AG09319 (cell line): ENCODE results near the gene SPIRE2.
"Not testable (repeated sequence)": the region's sequence is repeated elsewhere in the genome, so short reads cannot be mapped to it uniquely, and the experiment has no call there.

Experiments
- DNase-seq: peaks from one replicate; pipeline ENCODE4 v3.0.0-alpha.2; 2010; ENCODE audit warnings: low read depth; ENCODE audit errors: extremely low read depth
- TF ChIP-seq, protein P1 (sequence below): IDR thresholded peaks from 2 replicates; pipeline ENCODE4 v1.5.1; 2011; ENCODE audit warnings: low read depth, mild to moderate bottlenecking, inconsistent platforms, low read length, moderate library complexity

The SPIRE2 gene, protein sequence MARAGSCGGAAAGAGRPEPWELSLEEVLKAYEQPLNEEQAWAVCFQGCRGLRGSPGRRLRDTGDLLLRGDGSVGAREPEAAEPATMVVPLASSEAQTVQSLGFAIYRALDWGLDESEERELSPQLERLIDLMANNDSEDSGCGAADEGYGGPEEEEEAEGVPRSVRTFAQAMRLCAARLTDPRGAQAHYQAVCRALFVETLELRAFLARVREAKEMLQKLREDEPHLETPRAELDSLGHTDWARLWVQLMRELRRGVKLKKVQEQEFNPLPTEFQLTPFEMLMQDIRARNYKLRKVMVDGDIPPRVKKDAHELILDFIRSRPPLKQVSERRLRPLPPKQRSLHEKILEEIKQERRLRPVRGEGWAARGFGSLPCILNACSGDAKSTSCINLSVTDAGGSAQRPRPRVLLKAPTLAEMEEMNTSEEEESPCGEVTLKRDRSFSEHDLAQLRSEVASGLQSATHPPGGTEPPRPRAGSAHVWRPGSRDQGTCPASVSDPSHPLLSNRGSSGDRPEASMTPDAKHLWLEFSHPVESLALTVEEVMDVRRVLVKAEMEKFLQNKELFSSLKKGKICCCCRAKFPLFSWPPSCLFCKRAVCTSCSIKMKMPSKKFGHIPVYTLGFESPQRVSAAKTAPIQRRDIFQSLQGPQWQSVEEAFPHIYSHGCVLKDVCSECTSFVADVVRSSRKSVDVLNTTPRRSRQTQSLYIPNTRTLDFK

DNA sequence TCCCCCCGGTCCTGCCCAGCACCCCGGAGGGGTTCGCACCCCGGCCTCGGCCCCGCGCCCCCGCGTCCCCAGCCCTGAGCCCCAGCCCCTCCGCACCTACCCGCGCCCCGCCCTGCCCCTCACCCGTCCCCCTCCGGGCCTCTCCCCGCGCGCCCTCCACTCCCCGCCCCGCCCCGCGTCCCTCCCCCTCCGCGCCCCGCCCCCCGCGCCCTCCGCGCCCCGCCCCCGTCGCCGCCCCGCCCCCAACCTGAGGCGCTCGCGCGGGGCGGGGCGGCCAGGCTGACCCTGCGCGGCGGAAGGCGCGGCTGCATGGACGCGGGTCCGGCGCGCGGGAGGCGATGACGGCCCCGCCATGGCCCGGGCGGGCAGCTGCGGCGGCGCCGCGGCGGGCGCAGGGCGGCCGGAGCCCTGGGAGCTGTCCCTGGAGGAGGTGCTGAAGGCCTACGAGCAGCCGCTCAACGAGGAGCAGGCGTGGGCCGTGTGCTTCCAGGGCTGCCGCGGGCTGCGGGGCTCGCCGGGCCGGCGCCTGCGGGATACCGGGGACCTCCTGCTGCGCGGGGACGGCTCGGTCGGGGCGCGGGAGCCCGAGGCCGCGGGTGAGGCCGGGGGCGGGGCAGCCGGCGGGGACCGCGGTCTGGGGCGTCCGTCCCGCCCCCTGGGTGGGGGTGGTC is at the start of gene SPIRE2:
SPIRE2 (plus strand) TSS at position 277 of the 671 bp plus-strand sequence; CDS start at position 353, 76 bp downstream.
- DNase-seq, result no peak
- TF ChIP-seq, protein P1, sequence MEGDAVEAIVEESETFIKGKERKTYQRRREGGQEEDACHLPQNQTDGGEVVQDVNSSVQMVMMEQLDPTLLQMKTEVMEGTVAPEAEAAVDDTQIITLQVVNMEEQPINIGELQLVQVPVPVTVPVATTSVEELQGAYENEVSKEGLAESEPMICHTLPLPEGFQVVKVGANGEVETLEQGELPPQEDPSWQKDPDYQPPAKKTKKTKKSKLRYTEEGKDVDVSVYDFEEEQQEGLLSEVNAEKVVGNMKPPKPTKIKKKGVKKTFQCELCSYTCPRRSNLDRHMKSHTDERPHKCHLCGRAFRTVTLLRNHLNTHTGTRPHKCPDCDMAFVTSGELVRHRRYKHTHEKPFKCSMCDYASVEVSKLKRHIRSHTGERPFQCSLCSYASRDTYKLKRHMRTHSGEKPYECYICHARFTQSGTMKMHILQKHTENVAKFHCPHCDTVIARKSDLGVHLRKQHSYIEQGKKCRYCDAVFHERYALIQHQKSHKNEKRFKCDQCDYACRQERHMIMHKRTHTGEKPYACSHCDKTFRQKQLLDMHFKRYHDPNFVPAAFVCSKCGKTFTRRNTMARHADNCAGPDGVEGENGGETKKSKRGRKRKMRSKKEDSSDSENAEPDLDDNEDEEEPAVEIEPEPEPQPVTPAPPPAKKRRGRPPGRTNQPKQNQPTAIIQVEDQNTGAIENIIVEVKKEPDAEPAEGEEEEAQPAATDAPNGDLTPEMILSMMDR, result no peak

DNA sequence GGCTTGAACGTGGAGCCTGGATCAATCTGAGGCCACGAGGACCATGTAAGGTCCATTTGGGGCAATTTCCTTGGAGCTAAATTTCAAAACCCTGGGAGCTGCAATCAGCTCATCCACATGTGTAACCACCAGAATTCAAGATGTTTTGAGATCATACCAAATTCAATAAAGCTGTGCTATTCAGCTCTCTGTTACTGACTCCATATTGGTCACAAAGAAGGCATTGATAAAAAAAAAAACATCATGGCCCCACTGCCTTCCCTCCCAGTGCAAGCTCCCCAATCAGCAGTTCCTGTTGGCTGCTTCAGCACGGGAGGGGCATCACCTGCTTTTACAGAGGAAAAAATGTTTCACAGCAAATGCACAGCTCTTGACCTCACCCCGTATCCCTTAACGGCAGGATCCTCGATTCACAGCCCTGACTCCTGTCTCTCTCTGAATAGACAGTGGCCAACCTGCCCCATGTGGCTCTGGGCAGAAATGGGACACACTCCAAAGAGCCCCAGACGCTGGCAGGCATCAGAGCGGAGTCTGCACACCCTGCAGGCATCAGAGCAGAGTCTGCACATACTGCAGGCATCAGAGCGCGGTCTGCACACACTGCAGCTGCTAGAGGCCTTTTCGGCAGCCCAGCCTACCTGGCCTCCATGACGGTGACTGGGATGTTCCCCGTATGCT is 48.9 kb upstream of the SPIRE2 start:
- no peak for DNase-seq
- TF ChIP-seq, protein P1, result no peak

DNA sequence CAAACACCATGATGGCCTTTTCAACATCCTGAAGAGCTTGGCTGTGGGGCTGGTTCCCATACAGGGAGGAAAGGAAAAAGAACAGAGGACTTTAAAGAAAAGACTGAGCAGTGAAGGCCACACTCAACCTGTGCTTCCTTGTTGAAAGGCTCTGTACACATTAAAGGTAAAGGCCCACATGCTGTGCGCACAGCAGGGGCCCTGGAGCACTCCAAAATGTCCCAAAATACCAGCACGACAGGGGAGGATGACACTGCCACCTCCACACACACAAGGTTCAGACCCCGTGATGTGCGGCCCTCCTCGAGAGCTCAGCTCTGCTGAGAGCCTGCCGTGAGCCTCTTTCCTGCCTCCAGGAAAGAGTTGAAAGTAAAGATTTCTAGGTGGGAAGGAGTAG is 48.4 kb upstream of the SPIRE2 start:
- TF ChIP-seq, protein P1, result no peak
- DNase-seq, result no peak

DNA sequence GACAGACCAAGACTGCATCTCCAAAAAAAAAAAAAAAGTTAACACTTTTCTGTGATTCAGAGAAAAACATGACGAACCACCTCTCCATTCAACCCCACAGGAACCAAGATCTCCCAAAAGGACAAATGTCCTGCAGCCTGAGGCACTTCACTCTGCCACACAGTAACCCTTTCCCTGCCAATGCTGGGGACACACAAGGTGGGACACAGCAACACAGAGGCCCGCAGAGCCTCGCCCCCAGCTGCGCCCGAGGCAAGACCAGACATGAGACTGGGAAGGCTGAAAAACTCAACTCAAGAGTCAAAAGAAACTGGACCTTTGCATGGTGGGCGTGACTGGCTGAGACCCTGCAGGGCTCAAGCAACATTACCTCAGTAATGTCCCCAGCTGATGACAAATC is 45.8 kb upstream of the SPIRE2 start:
- TF ChIP-seq, protein P1, result no peak

DNA sequence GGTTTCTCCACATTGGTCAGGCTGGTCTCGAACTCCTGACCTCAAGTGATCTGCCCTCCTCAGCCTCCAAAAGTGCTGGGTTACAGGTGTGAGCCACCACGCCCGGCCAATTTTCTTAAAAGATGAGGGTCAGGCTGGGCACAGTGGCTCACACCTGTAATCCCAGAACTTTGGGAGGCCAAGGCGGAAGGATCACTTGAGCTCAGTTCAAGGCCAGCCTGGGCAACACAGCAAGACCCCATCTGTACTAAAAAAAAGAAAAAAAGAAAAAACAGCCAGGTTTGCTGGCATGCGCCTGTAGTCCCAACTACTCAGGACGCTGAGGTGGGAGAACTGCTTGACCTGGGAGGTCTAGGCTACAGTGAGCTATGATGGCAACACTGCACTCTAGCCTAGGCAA is 44.3 kb upstream of the SPIRE2 start:
- DNase-seq, result not testable (repeated sequence)

More for the DNA sequence above, 45.8 kb upstream of the SPIRE2 start:
- DNase-seq, result no peak

DNA sequence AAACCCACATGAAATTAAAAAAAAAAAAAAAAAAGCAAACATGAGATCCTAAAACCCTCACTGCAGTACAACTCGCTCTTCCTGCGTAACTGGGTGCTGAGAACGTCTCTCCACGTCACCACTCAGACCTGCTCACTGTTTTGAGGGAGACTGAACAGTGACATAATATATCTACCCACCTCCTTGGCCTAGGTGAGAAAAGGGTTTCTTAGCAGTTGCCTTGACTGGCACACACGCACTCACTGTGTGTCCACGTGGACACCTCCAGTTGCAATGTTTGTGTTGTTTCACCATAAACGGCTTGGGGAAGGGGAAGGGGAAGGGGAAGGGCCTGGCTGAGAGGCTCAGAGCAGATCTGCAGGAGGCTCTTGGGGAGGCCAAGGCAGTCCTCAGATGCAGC is 43.9 kb upstream of the SPIRE2 start:
- DNase-seq, result no peak
- TF ChIP-seq, protein P1, result no peak

DNA sequence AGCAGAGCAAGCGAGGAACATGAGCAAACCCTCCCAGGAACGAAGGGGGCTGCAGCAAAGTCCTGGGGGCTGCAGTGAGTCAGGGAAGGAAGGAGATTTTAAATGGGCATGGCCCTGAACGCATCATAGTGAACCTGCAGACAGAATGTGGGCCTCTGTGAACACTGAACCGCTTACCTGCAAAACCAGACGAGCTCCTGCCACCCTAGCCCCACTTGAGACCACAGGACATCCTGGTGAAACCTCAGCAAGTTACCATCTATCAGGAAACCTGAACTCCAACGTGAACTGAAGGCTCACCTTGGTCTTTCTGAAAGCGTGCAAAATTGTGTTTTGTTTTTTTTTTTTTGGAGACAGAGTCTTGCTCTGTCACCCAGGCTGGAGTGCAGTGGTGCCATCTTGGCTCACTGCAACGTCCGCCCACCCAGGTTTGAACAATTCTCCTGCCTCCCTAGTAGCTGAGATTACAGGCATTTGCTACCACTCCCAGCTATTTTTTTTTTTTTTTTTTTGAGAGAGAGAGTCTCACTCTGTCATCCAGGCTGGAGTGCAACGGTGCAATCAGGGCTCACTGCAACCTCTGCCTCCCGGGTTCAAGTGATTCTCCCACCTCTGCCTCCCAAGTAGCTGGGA is 42.6 kb upstream of the SPIRE2 start:
- TF ChIP-seq, protein P1, result no peak
- DNase-seq, result no peak
